OCI-LY7 (cell line): ENCODE data around the gene CLASP2.

Experiments
- CTCF ChIP-seq: fragments of 200-600 bp; sonication (generic); conservative IDR thresholded peaks from 2 replicates; pipeline ENCODE4 v1.5.1; 2014; ENCODE audit warnings: mild to moderate bottlenecking, antibody characterized with exemption, low read length, moderate library complexity, mixed read lengths
- EZH2phosphoT487 ChIP-seq: fragments of 200-600 bp; sonication (generic); IDR thresholded peaks from 2 replicates; pipeline ENCODE4 v1.6.1; 2018; ENCODE audit warnings: low read depth, borderline replicate concordance, mild to moderate bottlenecking, mixed run types, antibody characterized with exemption, low read length, moderate library complexity, mixed read lengths

GRCh38 chr3:33482111-33482521 is 235.9 kb downstream of the CLASP2 start:
- no peak for TF ChIP-seq CTCF
- TF ChIP-seq EZH2phosphoT487: no peak
